Sigmoid colon (tissue), 4 donors: Measurements from ENCODE around the gene CDH23.

Experiments
- POLR2A ChIP-seq, 2 donors: fragments of 450-650 bp; IDR thresholded peaks; one replicate each; pipeline ENCODE4 v1.6.1; 2016; ENCODE audit warnings: antibody characterized with exemption in 2 of 2, mild to moderate bottlenecking in 2 of 2, moderate library complexity in 2 of 2
- POLR2AphosphoS5 ChIP-seq, 4 donors: sonication (generic); formaldehyde crosslinking; IDR thresholded peaks; one replicate each; pipeline ENCODE4 v1.6.1; 2017; ENCODE audit warnings: antibody characterized with exemption in 4 of 4
- TF ChIP-seq, protein P1 (sequence below), 4 experiments: fragments of 450-650 bp in 3 of 4; fragments of 200-600 bp in 1 of 4; IDR thresholded peaks; one replicate each; pipeline ENCODE4 v1.5.1; 2016 to 2019; ENCODE audit warnings: antibody characterized with exemption in 4 of 4, mild to moderate bottlenecking in 3 of 4, moderate library complexity in 2 of 4

GRCh38 chr10:71615538-71616329, 219.0 kb downstream of the CDH23 start:
- TF ChIP-seq, protein P1, sequence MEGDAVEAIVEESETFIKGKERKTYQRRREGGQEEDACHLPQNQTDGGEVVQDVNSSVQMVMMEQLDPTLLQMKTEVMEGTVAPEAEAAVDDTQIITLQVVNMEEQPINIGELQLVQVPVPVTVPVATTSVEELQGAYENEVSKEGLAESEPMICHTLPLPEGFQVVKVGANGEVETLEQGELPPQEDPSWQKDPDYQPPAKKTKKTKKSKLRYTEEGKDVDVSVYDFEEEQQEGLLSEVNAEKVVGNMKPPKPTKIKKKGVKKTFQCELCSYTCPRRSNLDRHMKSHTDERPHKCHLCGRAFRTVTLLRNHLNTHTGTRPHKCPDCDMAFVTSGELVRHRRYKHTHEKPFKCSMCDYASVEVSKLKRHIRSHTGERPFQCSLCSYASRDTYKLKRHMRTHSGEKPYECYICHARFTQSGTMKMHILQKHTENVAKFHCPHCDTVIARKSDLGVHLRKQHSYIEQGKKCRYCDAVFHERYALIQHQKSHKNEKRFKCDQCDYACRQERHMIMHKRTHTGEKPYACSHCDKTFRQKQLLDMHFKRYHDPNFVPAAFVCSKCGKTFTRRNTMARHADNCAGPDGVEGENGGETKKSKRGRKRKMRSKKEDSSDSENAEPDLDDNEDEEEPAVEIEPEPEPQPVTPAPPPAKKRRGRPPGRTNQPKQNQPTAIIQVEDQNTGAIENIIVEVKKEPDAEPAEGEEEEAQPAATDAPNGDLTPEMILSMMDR (IDR thresholded peaks at IDR 0.05), result no peak
- TF ChIP-seq POLR2AphosphoS5 (IDR thresholded peaks at IDR 0.05) (no peak), POLR2A (IDR thresholded peaks at IDR 0.05) (no peak)
